ENCODE measurements around the gene ATP6V1G1. TPM values are rescaled to one million over a fixed set of nuclear protein-coding genes. Genes with fewer than 3 reads are reported as not detected.

The ATP6V1G1 gene
- total and polyA plus RNA-seq, 2 of the 13 experiments (the other 11 are each of a cell fraction or from before 2014, with no cell fraction given), result 108 to 158 TPM

- FAIRE-seq (no peak), ATAC-seq (no peak), DNase-seq (ENCODE audit: low spot score) (no peak)
- in situ Hi-C loops (cut with HindIII; ENCODE audit: extremely low pct_ligation_motif_present, low pct_unique_long_range_greater_than_20kb), result no loop called here
- H3K36me3 ChIP-seq (replicated peaks in 1 of 2; ENCODE audit: control insufficient read depth in 1 of 2, insufficient read depth in 2 of 2, low read length in 2 of 2), result peaks cover 10 to 22% of the 10 kb centered on the region in 2 experiments; a peak in 3 of 5 replicates
- 0 out of 2 replicates have a peak, but pooled peaks cover 4% of the 10 kb centered on the region for H3K9me3 ChIP-seq (ENCODE audit: low read length)
- 100% methylated on average over 1 of the region's 1 CpG for WGBS (ENCODE audit: low lambda C conversion rate)
- no TSS peak for BruUV-seq (replicated peaks)
- no peak overlapping the region for H3K4me3 ChIP-seq (replicated peaks in 1 of 3; ENCODE audit: insufficient read depth in 1 of 3, low read depth in 2 of 3, low read length in 3 of 3)
- TF ChIP-seq HES4 (CRISPR knock-in tag; IDR thresholded peaks at IDR 0.05; ENCODE audit: borderline replicate concordance), result no peak
- H3K27ac ChIP-seq (ENCODE audit: extremely low read length, insufficient read depth, low read length), result no peak overlapping the region
- H3K4me1 ChIP-seq (ENCODE audit: insufficient read depth, low read length), result no peaks in the 10 kb centered on the region
- intact Hi-C loops (cut with micrococcal nuclease; ENCODE audit: unreplicated experiment), result no loop called here
- POLR2A ChIA-PET, result no interaction called here
- H4K20me1 ChIP-seq (ENCODE audit: insufficient read depth, low read length), result no peaks in the 10 kb centered on the region
- no peaks in the 10 kb centered on the region for H3K79me2 ChIP-seq (ENCODE audit: insufficient read depth, low read length)
- no peak overlapping the region for H2AFZ ChIP-seq (ENCODE audit: low read length)
- CTCF ChIA-PET (ENCODE audit: low intra/inter-chr PET ratio, low total read pairs), result no interaction called here
- H3K27me3 ChIP-seq (ENCODE audit: control insufficient read depth in 1 of 2, insufficient read depth in 2 of 2, low read length in 2 of 2), result no peaks in the 10 kb centered on the region
- no peak overlapping the region for H3K4me2 ChIP-seq (ENCODE audit: low read depth, low read length)
- H3K9ac ChIP-seq (ENCODE audit: insufficient read depth, low read depth, low read length), result no peak overlapping the region
These were observed 54.4 kb downstream of the ATP6V1G1 start for GRCh38 chr9:114641967-114642366.

GRCh38 chr9:114643001-114643400 lies 55.4 kb downstream of the ATP6V1G1 start:
- FAIRE-seq, result no peak
- H3K36me3 ChIP-seq (replicated peaks in 1 of 2; ENCODE audit: control insufficient read depth in 1 of 2, insufficient read depth in 2 of 2, low read length in 2 of 2), result peaks cover 10 to 22% of the 10 kb centered on the region in 2 experiments; a peak in 3 of 5 replicates
- no peak for ATAC-seq
- H3K4me3 ChIP-seq (replicated peaks in 1 of 3; ENCODE audit: insufficient read depth in 1 of 3, low read depth in 2 of 3, low read length in 3 of 3), result no peak overlapping the region
- H4K20me1 ChIP-seq (ENCODE audit: insufficient read depth, low read length), result no peaks in the 10 kb centered on the region
- no peak overlapping the region for H2AFZ ChIP-seq (ENCODE audit: low read length)
- H3K27ac ChIP-seq (ENCODE audit: extremely low read length, insufficient read depth, low read length), result no peak overlapping the region
- ChIA-PET POLR2A (no interaction called here), CTCF (ENCODE audit: low intra/inter-chr PET ratio, low total read pairs) (no interaction called here)
- H3K27me3 ChIP-seq (ENCODE audit: control insufficient read depth in 1 of 2, insufficient read depth in 2 of 2, low read length in 2 of 2), result no peaks in the 10 kb centered on the region
- 98% methylated on average over 8 of the region's 8 CpGs for WGBS (ENCODE audit: low lambda C conversion rate)
- H3K9me3 ChIP-seq (ENCODE audit: low read length), result peaks cover 11% of the 10 kb centered on the region; the same call in 1 of the 2 replicates
- no peaks in the 10 kb centered on the region for H3K79me2 ChIP-seq (ENCODE audit: insufficient read depth, low read length)
- in situ Hi-C loops (cut with HindIII; ENCODE audit: extremely low pct_ligation_motif_present, low pct_unique_long_range_greater_than_20kb) (no loop called here), intact Hi-C loops (cut with micrococcal nuclease; ENCODE audit: unreplicated experiment) (no loop called here)
- no peak overlapping the region for H3K4me2 ChIP-seq (ENCODE audit: low read depth, low read length)
- H3K9ac ChIP-seq (ENCODE audit: insufficient read depth, low read depth, low read length), result no peak overlapping the region
- DNase-seq (ENCODE audit: low spot score), result no peak
- no peak for TF ChIP-seq GABPA (IDR thresholded peaks at IDR 0.05; ENCODE audit: low read depth, low read length)
- TF ChIP-seq GABPA (CRISPR knock-in tag; IDR thresholded peaks at IDR 0.05; ENCODE audit: low read depth), result no peak
- no peak for TF ChIP-seq ZXDC (CRISPR knock-in tag; IDR thresholded peaks at IDR 0.05)
- no peak for TF ChIP-seq ZNF383 (CRISPR knock-in tag; IDR thresholded peaks at IDR 0.05; ENCODE audit: borderline replicate concordance)
- TF ChIP-seq ZNF563 (CRISPR knock-in tag; IDR thresholded peaks at IDR 0.05), result no peak
- TF ChIP-seq ZNF235 (CRISPR knock-in tag; IDR thresholded peaks at IDR 0.05; ENCODE audit: borderline replicate concordance), result no peak
- TF ChIP-seq HMG20B (CRISPR knock-in tag; conservative IDR thresholded peaks at IDR 0.05), result no peak
- no peak for TF ChIP-seq ZMYM2 (CRISPR knock-in tag; IDR thresholded peaks at IDR 0.05)
- no peak for TF ChIP-seq TBL1XR1 (IDR thresholded peaks at IDR 0.05; ENCODE audit: borderline replicate concordance, low read length, partially characterized antibody)
- TF ChIP-seq FOXA3 (CRISPR knock-in tag; IDR thresholded peaks at IDR 0.05), result no peak
- no peak for TF ChIP-seq GTF3A (CRISPR knock-in tag; conservative IDR thresholded peaks at IDR 0.05)
- BruUV-seq (replicated peaks), result no TSS peak
- H3K4me1 ChIP-seq (ENCODE audit: insufficient read depth, low read length), result no peaks in the 10 kb centered on the region
